ENCODE measurements around the gene TMEM151A.

TMEM151A gene

DNA sequence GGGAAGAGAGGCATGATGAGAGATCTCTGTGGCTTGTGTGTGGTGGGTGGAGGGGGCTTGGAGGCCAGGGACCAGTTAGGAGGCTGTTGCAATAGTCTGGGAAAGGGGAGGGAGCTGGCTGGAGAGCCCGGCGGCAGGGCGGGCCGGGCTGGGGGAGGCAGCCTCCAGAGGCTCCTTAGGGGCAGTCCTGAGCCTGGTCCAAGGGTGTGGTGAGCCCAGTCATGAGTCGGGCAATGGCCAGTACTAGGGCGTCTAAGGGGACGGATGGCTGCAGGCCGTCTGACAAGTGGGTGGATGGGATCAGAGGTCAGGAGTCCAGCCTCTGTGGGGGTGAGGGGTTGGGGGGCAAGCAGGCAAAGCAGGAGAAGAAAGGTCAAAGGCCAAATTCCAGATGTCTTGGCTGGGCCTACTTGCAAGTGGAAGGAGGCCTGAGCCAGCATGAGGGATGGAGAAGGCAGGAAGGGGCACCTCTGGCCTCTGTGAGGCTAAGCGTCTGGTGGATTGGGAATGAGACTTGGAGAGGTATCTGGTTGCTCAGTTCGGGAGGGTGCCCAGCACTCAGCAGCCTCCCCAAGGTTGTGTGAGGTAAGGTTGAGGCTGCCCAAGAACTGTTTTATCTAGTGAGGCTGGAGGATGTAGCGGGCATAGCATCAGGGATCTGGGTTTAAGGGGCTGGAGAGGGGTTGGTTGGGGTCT lies 31.2 kb downstream of the TMEM151A start:
- no peak for DNase-seq (ENCODE audit: low spot score)

DNA sequence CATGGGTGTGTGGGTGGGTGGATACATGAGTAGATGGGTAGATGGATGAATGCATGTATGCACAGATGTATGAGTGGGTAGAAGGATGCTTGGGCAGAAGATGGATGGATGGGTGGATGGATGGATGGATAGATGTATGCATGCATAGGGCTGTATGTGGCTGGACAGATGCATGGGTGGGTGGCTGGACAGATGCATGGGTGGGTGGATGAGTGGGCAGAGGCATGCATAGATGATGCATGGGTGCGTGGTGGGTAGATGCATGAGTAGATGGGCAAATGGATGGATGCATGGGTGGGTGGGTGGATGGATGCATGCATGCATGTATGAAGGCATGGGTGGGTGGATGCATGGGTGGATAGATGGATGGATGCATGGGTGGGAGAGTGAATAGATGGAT lies 32.0 kb downstream of the TMEM151A start:
- no peak for DNase-seq (ENCODE audit: low spot score)

DNA sequence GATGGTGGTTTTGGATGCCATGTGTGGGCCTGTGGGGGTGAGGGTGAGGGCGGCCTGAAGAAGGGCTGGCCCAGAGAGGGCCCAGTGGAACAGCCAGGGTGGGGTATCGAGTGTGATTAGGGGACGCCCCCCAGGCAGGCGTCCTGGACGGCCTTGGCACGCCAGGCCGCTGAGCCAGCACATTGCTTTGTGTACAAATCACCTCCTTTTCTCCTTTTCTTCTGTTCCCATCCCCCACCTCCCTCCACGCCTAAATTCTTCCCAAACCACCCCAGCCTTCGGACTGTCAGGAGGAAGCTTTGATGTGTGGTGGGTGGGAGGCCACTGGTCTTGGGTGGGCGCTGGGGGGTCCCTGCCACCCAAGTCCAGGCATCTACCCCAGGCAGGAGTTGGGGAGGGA lies 33.0 kb downstream of the TMEM151A start:
- DNase-seq (ENCODE audit: low spot score) = no peak

DNA sequence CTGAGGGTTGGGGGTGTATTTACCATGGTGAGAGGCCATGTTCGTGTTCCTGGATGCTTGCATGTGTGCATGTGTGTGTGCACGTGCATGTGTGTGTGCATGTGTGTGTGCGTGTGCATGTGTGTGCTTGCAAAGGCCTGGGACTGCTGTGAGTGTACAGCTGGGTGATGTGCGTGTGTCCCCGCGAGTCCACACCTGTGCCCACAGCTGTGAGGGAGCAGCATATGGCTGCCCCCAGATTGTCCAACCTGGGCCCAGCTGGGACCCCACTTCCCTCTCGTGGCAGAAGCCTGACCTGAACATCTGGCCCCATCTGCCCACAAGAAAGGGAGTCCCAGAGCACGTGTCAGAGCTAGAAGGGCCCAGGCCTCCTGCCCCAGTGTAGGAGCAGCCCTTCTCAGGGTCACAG lies 33.6 kb downstream of the TMEM151A start:
- no peak for DNase-seq (ENCODE audit: low spot score)

DNA sequence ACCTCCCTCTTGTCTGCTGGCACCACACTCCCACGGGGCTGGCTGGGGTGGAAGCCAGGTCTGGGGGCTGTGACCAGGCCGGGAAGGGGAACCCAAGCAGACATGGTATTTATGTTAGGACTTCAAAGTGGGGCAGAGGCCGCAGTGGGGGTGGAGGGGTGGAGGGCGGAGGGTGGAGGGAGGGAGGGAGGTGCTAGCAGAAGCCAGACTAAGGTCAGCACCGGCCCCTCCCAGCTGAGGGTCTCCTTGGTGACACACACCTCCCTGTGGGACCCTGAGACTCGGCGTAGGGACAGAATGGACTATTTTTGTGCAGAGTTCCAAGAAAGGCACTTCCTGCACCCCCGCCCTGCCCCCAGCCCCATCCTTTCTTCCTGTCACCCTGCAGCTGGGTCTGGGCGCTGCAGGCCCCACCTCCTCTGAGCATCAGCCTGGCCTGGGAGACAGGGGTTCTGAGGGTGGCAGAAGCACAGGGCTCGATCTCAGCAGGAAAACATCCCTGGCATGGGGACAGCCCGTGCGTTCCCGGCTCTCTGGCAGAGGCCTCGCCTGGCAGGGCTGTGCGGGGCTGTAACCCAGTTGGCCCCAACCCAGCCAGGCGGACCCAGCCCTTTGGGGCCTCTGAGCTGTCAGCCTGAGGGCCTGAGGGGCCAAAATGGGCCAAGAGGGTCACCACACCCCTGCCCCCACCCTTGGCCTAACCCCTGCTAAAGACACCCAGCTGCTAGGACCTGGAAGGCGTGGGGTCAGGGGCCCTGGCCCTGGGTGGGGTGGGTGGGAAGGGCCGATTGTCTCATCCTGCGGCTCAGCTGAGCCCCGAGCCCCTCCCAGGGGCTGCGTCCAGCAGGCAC lies 34.8 kb downstream of the TMEM151A start:
- DNase-seq (ENCODE audit: low spot score) = peak; percentile 29

DNA sequence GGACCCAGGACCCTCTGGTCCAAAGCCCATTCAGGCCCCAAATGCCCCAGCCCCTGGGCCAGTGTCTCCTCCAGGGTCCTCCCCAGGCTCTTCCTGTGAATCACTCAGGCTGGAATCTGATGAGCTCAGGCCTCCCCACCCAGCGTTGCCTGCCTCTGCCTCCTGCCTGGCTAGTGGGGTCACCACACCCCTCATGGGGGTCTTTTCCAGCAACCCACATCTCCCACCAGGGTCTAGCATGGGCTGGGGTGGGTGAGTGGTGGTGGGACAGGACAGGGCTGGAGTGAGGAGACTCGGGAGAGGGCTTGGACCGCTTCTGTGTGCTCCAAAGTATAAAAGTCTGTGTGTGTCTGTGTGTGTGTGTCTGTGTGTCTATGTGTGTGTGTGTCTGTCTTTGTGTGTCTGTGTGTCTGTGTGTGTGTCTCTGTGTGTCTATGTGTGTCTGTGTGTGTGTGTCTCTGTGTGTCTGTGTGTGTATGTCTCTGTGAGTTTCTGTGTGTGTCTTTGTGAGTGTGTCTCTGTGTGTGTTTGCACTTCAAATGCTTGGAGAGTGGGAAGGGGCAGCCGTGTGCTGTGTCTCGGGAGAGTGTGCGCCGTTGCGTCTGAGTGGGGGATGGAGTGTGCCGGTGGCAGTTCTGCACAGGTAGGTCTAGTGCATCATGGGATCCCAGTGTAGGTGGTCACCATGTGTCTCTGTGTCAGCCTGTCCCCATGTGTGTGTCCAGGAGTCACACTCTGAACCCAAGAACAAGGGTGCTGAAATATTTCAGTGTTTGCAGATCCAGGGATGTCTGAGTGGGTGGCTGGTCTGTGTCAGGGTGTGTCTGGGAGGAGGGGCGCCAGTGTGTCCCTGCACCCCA lies 35.7 kb downstream of the TMEM151A start:
- DNase-seq (ENCODE audit: low spot score) = peak; percentile 28

DNA sequence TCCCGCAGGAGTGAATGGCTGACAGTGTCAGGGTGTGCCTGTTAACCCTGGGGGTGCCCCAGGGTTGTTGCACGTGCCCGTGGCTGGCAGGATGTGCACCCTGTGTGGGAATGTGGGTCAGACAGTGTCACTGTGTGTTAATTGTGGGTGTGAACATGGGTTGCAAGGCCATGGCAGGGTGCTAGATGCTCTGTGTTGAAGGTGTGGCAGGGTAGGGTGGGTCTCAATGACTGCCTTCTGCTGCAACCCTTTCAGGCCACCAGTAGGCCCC lies 36.3 kb downstream of the TMEM151A start:
- peak; percentile 70 for DNase-seq (ENCODE audit: low spot score)

DNA sequence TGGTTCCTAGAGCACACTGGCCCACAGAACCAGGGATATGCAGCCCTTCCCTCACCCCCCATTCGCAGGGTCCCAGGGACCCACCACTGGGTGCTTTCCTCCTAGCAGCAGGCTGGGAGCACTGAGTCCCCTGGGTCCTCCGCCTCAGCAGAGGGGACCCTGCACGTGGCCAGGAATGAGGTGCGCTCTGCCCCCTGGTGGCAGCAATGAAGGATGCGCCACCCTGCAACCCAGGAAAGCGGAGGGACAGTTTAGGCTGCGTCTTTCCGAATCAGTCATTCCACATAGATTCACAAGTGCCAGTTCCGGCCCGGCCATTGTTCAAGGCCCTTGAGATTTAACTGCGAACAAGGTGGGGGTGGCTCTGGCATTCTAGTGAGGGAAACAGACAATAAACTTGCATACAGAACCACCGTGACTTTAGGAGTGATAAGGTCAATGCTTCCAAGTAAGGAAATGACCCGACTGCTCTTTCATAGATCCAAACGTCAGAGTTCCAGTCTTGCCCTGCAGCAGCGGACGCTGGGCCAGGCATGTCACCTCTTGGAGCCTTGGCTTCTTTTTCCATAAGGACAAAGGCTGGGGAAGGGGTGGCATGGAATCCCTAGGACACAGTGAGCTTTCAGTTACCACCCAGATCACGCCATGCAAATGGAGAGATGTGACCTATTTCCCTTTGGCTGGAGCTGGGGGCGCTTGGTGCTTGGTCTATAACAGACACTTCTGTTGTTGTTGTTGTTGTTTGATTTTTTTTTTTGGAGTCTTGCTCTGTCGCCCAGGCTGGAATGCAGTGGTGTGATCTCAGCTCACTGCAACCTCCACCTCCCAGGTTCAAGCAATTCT lies 36.8 kb downstream of the TMEM151A start:
- peak; percentile 80 for DNase-seq (ENCODE audit: low spot score)

DNA sequence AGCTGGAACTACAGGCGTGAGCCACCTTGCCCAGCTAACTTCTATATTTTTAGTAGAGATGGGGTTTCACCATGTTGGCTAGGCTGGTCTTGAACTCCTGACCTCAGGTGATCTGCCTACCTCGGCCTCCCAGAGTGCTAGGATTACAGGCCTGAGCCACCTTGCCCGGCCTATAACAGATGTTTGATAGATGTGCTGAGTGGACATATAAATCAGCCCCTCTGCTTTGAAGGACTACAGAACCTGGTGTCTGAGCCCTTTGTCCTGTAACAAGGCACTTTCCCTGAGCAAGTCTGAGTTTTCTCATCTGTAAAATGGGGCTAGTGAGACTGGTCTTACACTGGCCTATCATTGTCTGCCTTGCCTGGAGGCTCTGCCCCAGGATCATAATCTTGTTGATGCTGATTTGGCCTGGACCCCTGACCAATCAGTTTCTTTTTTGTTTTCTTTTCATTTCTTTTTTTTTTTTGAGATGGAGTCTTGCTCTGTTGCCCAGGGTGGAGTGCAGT lies 37.5 kb downstream of the TMEM151A start:
- no peak for DNase-seq (ENCODE audit: low spot score)

DNA sequence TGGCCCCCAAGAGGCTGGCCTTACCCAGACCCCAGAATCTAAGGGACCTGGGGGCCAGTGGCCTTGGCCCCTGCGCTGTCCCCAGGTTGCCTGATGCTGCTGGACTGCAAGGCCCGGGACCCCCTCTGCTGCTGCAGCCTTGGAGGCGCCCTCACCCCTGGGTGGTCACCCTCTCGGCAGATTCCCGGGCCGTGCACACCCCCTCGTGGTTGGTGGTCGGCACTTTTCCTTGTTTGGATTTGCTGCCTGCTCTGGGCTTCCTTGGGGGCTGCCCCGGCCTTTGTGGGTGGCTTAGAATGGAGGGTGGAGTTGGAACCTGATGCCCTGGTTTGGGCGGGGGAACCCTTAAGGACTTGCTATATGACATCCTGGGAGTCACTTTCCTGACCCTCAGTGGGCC lies 39.2 kb downstream of the TMEM151A start:
- DNase-seq (ENCODE audit: low spot score) = no peak

DNA sequence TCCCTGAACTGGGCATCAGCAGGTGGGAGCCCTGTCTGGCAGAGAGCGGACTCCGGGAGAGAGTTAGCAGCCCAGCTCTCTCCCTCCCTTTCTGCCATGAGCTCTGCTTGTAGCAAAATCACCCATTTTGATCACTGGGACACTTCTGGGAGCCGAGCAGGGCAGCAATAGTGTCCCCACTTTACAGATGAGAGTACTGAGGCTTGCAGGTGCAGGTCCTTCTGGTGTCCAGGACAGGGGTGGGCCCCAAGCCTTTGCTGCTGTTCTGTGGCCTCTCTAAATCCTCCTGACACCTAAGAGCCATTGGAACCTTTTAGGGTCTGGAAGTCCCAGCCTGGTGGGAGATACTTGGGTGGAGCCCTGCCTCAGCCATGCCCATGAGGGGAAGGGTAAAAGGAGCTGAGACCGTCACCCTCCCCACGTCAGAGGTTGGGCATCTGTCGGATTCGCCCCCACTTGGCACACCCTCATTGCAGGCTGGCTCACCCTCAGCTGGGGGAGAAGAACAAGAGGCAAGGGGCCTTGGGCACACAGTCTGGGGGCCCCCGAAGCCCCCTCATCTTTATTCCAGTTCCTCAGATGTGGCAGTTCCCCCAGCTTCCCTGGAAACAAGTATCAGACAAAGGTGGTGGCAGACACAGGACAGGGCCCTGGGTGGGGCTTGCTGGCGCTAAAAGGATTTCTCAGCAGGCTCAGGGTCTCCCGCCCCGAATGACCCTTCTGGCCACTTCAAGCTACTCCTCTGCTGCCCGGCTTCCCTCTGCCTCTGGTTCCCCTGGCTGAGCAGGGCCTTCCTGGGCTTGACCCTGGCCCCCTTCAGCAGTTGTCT lies 40.1 kb downstream of the TMEM151A start:
- no peak for DNase-seq (ENCODE audit: low spot score)

DNA sequence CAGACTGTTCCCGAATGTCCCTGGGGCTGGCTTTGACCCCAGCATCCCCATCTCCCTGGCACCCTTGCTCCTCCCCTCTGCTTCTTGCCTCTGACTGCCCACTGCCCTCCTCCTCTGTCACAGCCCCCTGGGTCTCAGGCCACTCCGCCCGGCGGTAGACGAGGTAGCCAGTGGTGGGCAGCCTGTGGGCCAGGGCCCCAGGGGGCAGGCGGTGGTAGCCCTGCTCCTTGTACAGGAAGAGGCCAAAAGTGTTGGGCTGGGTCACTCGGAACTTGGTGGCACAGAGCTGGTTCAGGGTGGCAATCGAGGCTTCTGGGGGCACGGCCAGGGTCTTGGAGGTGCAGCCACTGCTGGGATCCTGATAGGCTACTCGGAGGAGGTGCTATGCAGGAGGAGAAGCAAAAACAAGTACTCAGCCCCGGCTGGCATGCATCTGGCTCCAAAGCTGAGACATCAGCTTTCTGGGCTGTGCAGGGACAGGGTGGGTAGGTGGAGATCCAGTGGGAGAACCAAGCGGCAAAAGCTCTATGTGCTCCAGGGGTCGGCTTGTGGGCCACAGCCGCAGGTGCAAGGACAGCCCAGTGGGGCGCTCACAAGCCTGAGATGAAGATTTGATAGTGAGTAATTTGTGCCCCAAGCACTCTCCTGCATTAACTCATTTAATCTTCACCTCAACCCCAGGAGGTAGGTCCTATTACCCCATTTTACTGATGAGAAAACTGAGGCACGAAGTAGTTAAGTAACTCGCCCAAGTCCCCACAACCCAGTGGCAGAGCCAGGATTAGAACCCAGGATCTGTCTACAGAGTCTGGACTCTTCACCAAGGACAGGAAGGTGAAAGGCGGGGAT lies 40.9 kb downstream of the TMEM151A start:
- no peak for DNase-seq (ENCODE audit: low spot score)

DNA sequence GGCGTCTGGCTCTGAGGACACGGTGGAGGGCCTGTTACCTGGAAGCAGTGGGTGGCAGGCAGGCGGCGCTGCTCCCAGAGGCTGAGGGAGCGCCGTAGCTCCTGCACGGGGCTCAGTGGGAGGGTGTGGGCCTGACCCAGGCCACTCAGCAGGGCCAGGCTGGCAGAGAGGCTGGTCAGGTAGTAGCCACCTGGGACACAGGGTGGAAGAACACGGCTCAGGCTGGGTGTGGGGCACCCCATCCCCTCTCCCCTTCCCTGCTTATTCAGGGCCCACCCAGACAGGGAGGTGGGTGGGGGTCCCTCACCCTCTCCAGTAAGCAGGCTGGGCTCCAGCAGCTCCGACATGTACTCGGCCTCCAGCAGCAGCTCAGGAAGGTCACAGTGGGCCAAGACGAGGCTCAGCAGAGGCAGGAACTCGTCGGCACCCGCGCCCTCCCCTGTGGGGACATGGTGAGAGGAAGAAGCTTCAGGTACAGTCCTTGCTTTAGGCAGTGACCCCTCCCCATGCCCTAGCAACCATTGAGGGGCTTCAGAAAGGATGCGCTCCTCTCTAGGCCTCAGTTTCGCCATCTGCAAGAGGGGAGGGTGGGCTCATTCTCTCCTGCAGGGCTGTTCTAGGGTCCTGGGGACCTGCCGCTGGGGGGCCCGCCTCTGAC lies 41.7 kb downstream of the TMEM151A start:
- no peak for DNase-seq (ENCODE audit: low spot score)

DNA sequence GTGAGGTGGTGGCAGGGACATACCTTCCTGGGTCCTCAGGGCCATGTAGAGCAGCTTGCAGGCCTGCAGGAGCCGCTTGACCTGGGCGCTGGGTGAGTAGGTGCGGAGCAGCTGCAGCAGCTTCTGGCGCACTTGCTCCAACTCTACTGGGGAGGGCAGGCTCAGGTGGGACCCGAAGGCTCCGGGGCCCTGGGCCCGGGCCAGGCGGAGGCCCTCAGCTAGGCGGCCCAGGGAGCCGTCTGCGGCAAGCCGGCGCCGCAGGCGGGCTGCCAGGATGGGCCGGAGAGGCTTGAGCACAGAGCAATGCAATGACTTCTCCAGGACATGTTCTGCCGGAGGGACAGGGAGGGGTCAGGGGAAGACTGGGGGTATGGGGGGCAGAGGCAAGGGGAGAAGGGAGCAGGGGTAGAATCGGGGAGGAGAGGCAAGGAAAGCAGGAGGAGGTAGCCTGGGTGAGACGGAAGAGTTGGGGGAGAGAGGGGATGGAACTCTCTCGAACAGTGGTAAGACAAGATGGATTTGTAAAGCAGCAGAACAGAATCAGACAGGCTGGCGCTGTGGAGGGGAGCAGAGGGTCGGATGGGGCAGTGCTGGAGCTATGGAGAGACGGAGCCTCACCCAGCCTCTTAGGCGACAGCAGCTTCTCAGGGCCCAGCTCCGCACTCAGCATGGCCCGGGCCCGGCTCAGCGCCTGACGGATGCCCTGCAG lies 42.4 kb downstream of the TMEM151A start:
- no peak for DNase-seq (ENCODE audit: low spot score)

DNA sequence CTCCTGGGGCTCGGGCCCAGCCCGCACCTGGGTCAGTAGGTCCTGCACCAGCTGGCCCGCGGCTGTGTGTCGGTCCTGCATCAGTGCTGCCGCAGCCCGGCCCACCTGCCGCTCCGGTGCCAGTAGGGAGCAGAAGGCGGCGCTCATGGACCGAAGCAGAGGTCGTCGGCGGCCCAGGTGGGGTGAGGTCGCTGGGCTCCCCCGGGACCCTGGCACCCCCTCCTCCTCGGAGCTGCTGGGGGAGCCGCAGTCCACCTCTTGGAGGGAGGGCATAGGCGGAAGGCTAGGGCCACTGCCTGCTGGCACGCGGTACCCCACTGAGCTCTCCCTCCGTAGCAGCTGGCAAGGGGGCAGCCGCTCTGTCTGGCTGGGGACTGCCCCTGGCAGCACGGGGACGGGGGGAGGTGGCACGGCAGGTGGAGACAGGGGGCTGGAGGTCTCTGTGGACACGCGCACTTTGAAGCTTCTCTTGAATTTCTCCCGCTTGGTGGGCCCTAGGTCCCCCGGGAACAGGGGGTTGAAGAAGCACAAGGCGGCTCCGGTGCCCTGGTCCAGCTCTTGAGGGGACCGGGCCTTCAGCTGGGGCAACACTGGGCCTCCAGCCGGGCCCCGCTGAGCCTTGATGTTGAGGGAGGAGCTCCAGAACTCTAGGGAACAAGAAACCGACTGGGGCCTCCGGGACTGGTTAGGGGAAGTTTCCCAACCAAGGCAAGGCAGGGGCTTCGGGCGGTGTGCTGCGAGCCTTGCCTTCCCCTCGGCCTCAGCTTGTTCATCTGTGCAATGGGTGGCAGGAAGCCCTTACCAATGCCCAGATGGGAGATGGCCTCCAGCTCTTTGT lies 43.1 kb downstream of the TMEM151A start:
- no peak for DNase-seq (ENCODE audit: low spot score)

DNA sequence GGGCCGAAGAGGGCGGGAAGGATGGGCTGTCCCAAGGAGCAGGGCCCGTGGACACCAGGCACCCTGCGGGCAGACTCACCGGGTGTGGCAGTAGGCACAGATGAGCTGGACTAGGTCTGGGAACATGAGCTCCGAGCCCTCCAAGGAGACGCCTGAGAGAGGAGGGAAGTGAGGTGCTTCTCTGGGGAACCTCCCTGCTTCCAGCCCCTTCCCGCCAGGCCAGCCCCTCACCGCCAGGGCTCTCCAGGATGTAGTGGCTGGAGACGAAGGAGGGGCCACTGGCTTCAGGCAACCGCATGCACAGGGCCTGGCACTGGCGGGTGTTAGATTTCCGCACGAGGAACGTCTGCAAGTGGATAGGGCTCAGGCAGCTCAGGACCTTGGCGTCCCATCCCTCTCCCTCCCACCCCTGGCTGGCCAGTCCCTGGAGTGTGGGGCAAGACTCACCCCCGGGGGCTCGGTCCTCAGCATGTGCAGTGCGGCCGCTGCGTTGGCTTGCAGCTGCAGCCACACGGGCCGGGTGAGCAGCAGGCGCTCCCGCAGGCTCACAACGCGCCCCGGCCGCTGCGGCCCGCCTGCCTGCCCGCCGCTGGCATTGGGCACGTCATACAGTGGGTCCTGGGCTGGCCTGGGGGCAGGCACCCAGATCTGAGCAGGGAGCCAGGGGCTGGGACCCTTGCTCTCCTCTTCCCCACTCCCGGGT lies 44.0 kb downstream of the TMEM151A start:
- peak; percentile 36 for DNase-seq (ENCODE audit: low spot score)

All from SW480 (cell line).